Measurements from ENCODE around the gene AAGAB. TPM values are rescaled to one million over a fixed set of nuclear protein-coding genes. Genes with fewer than 3 reads are reported as not detected.

AAGAB gene
- total and polyA plus RNA-seq, 9 donors = 7.8 to 37.1 (median 22.8) TPM

- Histone ChIP-seq H3K36me3 (no peaks in the 10 kb centered on the region), H3K27me3 (no peaks in the 10 kb centered on the region), H3K27ac (no peak overlapping the region), H3K4me1 (ENCODE audit: insufficient read depth) (no peaks in the 10 kb centered on the region), H3K9me3 (no peaks in the 10 kb centered on the region), H3K4me3 (no peak overlapping the region)
- no peak for DNase-seq
- WGBS, 3 donors = 93 to 100% (median 98%) methylated on average over 2 of the region's 2 CpGs
- TF ChIP-seq POLR2A (IDR thresholded peaks at IDR 0.05) (no peak), EP300 (IDR thresholded peaks at IDR 0.05) (no peak)
- TF ChIP-seq, protein P1, sequence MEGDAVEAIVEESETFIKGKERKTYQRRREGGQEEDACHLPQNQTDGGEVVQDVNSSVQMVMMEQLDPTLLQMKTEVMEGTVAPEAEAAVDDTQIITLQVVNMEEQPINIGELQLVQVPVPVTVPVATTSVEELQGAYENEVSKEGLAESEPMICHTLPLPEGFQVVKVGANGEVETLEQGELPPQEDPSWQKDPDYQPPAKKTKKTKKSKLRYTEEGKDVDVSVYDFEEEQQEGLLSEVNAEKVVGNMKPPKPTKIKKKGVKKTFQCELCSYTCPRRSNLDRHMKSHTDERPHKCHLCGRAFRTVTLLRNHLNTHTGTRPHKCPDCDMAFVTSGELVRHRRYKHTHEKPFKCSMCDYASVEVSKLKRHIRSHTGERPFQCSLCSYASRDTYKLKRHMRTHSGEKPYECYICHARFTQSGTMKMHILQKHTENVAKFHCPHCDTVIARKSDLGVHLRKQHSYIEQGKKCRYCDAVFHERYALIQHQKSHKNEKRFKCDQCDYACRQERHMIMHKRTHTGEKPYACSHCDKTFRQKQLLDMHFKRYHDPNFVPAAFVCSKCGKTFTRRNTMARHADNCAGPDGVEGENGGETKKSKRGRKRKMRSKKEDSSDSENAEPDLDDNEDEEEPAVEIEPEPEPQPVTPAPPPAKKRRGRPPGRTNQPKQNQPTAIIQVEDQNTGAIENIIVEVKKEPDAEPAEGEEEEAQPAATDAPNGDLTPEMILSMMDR (IDR thresholded peaks at IDR 0.05) = no peak
- intact Hi-C loops (cut with DNase I) = no loop called here
These were observed 35.2 kb downstream of the AAGAB start for GRCh38 chr15:67219288-67219687.

DNA sequence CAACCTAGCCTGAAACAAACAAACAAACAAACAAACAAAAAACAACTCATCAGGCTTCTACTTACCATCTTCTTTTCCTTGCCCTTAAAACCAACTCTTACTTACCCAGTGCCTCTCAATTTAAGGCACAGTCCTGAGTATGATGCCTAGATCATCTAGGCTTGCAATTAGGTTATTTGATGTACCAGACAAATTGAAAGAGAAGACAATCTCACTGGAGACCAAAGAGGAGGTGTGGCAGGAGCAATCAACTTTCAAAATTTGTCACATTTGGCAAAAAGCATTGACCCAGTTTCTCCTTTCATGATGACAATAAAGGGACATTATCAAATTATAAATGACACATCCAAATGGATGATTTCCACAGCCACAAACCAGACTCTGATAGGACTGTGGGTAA lies 36.0 kb downstream of the AAGAB start:
- Histone ChIP-seq H3K36me3 (no peaks in the 10 kb centered on the region), H3K9me3 (no peaks in the 10 kb centered on the region), H3K27ac (no peak overlapping the region), H3K27me3 (no peaks in the 10 kb centered on the region), H3K4me3 (no peak overlapping the region), H3K4me1 (ENCODE audit: insufficient read depth) (no peaks in the 10 kb centered on the region)
- TF ChIP-seq POLR2A (IDR thresholded peaks at IDR 0.05) (no peak), EP300 (IDR thresholded peaks at IDR 0.05) (no peak)
- TF ChIP-seq, protein P1 (IDR thresholded peaks at IDR 0.05) = no peak
- no peak for DNase-seq
- intact Hi-C loops (cut with DNase I) = no loop called here

- H3K27ac ChIP-seq = no peak overlapping the region
- H3K4me1 ChIP-seq (ENCODE audit: insufficient read depth) = no peaks in the 10 kb centered on the region
- H3K4me3 ChIP-seq = no peak overlapping the region
- intact Hi-C loops (cut with DNase I) = no loop called here
- H3K9me3 ChIP-seq = no peaks in the 10 kb centered on the region
- H3K27me3 ChIP-seq = no peaks in the 10 kb centered on the region
- DNase-seq = no peak
- H3K36me3 ChIP-seq = no peaks in the 10 kb centered on the region
- TF ChIP-seq, protein P1 (IDR thresholded peaks at IDR 0.05) = no peak
- TF ChIP-seq EP300 (IDR thresholded peaks at IDR 0.05) = no peak
- TF ChIP-seq POLR2A (IDR thresholded peaks at IDR 0.05) = no peak
These were observed 37.6 kb downstream of the AAGAB start for GRCh38 chr15:67216859-67217258.

DNA sequence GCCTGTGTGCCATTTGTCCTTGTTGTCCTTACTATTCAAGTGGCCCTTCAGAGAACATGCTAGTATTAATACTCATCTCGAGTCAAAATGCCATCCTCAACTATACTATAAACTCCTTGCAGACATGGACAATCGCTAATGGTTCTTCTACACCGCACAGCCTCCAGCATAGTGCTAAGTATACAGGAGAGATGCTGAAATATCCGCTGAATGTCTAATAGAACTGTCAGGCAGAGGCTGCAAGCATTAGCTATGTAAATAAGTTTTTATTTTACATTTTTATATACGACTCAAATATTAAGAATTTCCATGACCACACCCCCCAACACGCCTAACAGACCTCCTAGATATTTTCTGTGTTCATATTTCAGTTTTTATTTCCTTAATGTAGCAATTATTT lies 39.4 kb downstream of the AAGAB start:
- Histone ChIP-seq H3K9me3 (no peaks in the 10 kb centered on the region), H3K4me1 (ENCODE audit: insufficient read depth) (no peaks in the 10 kb centered on the region), H3K4me3 (no peak overlapping the region), H3K27me3 (no peaks in the 10 kb centered on the region), H3K36me3 (no peaks in the 10 kb centered on the region), H3K27ac (no peak overlapping the region)
- TF ChIP-seq POLR2A (IDR thresholded peaks at IDR 0.05) = no peak
- TF ChIP-seq, protein P1 (IDR thresholded peaks at IDR 0.05) = no peak
- no peak for TF ChIP-seq EP300 (IDR thresholded peaks at IDR 0.05)
- 83 to 95% (median 94%) methylated on average over 6 of the region's 6 CpGs for WGBS, 3 donors
- intact Hi-C loops (cut with DNase I) = no loop called here
- DNase-seq = no peak
